Left lobe of liver (tissue), 2 donors: ENCODE measurements around the gene PPP1R7. TPM values are rescaled to one million over a fixed set of nuclear protein-coding genes. Genes with fewer than 3 reads are reported as not detected.
"Not testable (repeated sequence)": the region's sequence is repeated elsewhere in the genome, so short reads cannot be mapped to it uniquely, and the experiment has no call there.

Experiments
- ATAC-seq: fragments of 200-7000 bp; cut with Tn5 transposase; one replicate; pipeline ENCODE4 v1.9.1; 2020; ENCODE audit warnings: mild to moderate bottlenecking, moderate library complexity
- DNase-seq: peaks from one replicate; pipeline ENCODE4 v3.0.0-alpha.2; 2020; ENCODE audit warnings: low spot score
- total RNA-seq: library from RNA; stranded (reverse); gene quantifications from one replicate; pipeline ENCODE4 v1.2.1, GENCODE V29; 2021
- donor health status: DM: no; HTN: no; CAD: no; lungs with moderate emphysema.
- donor health status: DM: no; HTN: yes; CAD: no.

The PPP1R7 gene
- total RNA-seq, 1 donor from 2014 or later = 25.6 TPM

GRCh38 chr2:241189093-241189855 is 39.0 kb downstream of the PPP1R7 start:
- no peak for ATAC-seq
- DNase-seq = no peak

GRCh38 chr2:241189856-241190201 is 39.6 kb downstream of the PPP1R7 start:
- DNase-seq (no peak), ATAC-seq (no peak)

DNA sequence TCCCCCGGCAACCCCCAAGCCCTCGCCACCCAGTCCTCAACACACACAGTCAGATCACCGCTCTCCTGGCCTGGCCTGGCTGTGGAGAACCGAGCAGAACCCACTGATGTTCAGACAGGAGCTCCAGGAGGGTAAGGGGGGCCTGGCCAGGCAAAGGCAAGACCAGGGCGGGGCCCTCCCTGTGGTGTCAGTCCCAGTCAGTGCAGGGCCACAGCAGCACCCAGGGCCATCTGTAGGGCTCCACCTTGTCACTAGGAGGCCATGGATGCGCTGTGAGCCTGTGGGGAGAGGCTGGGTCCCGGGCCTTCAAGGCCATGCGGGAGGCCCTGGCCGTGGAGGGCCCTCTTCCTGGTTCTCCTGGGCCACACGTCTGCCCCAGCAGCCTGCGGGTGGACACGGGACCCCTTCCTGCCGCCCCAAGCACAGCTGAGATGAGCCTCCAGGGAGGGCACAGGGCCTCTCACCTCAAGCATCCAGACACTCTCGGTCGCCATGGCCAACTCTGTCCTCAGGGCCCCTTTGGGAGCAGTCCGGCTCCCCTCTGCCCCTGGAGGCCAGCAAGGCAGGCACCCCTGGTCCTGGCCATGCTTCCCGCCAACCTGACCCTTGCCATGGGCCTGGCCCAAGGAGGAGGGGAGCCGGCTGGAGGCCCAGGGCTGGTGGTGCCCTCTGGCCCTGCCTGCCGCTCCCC is 40.2 kb downstream of the PPP1R7 start:
- ATAC-seq (peak; percentile 29), DNase-seq (no peak)

DNA sequence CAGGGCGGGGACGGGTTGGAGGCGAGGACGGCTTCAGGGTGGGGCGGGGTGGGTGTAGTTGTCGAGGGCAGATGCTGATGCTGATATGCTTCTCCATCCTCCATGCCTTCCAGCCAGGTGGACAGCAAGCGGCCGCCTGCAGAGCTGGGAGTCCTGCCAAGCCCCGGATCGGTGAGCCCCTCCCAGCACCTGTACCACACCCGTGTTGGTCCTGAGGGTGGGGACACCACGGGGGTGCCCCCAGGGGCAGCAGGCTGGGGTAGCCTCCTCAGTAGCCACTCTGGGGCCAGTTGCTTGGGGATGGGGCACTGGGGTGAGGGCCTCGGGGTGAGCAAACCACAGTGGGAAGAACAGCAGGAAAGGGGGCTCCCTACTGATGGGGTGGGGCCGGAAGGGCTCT is 40.8 kb downstream of the PPP1R7 start:
- DNase-seq = no peak
- ATAC-seq = no peak

GRCh38 chr2:241193271-241193670 is 43.0 kb downstream of the PPP1R7 start:
- DNase-seq = no peak
- ATAC-seq = no peak

- DNase-seq = no peak
Observed at GRCh38 chr2:241194811-241195210, 44.5 kb downstream of the PPP1R7 start.

DNA sequence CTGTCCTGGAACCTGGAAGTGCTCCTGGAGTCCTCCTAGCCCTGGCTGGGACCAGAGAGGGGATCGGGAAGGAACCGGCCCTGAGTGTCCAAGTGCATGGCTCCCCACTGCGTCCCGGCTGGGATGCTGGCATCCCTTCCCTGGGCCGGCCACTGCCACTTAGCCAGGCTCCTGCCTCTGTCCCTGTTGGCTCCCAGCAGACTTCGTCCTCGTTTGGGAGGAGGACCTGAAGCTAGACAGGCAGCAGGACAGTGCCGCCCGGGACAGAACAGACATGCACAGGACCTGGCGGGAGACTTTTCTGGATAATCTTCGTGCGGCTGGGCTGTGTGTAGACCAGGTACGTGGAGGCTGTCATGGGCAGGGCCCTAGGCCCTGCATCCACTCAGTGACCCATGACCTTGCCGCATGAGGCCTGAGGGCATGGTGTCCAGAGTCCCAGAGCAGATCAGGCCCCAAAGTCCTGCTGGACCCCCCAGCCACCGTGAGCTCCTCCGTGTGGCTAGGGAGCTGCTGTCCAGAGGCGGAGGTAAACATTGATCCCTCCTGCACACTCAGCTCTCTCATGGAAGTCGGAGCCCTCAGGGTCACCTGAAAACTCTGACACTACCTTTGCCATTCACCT is 45.4 kb downstream of the PPP1R7 start:
- ATAC-seq (no peak), DNase-seq (no peak)

More at GRCh38 chr2:241194811-241195210, 44.5 kb downstream of the PPP1R7 start:
- no peak for ATAC-seq

DNA sequence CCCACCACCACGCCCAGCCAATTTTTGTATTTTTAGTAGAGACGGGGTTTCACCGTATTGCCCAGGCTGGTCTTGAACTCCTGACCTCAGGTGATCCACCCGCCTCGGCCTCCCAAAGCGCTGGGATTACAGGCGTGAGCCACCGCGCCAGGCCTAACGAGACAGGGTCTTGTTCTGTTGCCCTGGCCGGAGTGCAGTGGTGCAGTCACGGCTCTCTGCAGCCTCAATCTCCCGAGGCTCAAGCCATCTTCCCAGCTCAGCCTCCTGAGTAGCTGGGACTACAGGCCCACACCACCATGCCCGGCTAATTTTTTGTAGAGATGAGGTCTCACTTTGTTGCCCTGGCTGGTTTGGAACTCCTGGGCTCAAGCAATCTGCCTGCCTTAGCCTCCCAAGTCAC is 47.0 kb downstream of the PPP1R7 start:
- ATAC-seq, DNase-seq: not testable (repeated sequence)

DNA sequence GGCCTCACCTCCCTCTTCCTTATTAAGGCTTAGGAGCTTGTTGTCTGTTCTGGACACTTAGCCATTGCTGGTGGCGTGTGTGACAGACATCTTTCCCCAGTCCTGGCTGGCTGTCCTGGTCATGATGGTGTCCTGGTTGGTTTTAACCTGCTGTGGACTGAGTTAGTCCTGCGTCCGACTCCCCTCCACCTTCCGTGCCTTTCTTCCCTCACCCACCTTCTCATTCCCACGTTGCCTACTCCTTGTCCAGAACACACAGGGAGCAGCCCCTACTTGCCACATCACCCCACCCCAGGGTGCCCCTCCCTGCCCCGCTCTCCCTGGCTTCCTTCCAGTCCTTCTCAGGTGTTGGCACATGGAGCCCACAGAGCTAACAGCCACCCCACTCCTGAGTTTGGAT is 47.7 kb downstream of the PPP1R7 start:
- ATAC-seq (no peak), DNase-seq (no peak)

GRCh38 chr2:241198381-241199279 is 48.4 kb downstream of the PPP1R7 start:
- DNase-seq = no peak

DNA sequence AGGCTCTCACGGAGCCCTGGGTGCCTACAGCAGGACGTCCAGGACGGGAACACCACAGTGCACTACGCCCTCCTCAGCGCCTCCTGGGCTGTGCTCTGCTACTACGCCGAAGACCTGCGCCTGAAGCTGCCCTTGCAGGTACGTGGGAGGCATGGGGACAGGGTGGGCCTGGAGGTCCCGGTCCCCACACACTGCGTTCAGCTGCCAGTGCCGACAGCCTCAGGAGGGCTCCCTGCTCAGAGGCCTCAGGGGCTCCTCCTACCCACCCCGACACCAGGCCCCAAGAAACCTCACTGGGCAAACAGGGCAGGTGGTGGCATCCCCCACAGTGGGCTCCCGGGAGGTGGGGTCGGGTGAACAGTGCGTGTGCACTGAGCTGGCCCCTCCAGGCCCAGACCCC is 49.0 kb downstream of the PPP1R7 start:
- ATAC-seq (no peak), DNase-seq (no peak)

More at GRCh38 chr2:241198381-241199279, 48.4 kb downstream of the PPP1R7 start:
- no peak for ATAC-seq

DNA sequence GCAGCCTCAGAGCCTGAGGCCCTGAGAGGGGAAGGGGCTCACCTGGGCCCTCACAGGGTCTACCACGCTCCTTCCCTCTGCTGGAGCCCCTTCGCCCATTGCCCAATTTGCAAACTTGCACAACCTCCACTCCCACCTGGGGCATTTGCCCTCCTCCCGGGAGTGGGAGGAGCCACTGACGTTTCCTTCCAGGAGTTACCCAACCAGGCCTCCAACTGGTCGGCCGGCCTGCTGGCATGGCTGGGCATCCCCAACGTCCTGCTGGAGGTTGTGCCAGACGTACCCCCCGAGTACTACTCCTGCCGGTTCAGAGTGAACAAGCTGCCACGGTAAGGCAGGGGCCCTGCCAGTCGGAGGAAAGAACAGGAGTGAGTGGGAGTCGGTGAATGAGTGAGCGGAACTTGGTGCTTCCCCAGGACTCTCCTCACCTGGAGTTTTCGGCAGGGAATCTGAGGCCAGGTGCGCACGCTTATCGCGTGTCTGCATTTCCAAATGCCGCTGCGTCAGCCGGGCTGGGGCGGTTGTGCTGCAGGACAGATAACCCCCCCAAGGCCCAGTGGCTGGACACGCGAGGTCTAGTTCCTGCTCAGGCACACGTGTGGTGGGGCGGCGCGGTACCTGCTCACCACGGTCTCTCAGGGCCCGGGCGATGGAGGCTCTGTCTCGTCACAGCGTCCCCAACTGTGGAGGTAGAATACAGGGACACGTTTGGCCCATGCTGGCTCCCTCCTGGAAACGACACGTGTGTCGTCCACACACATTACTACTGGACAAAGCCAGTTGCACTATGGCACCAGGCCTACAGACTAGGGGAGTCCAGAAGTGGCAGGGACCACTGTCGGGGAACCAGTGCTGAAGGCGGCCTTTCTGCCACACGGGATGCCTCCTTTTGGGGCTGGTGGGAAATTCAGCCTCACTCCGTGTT is 49.9 kb downstream of the PPP1R7 start:
- ATAC-seq = no peak
- no peak for DNase-seq

GRCh38 chr2:241200822-241201395 is 50.6 kb downstream of the PPP1R7 start:
- DNase-seq (no peak), ATAC-seq (no peak)

DNA sequence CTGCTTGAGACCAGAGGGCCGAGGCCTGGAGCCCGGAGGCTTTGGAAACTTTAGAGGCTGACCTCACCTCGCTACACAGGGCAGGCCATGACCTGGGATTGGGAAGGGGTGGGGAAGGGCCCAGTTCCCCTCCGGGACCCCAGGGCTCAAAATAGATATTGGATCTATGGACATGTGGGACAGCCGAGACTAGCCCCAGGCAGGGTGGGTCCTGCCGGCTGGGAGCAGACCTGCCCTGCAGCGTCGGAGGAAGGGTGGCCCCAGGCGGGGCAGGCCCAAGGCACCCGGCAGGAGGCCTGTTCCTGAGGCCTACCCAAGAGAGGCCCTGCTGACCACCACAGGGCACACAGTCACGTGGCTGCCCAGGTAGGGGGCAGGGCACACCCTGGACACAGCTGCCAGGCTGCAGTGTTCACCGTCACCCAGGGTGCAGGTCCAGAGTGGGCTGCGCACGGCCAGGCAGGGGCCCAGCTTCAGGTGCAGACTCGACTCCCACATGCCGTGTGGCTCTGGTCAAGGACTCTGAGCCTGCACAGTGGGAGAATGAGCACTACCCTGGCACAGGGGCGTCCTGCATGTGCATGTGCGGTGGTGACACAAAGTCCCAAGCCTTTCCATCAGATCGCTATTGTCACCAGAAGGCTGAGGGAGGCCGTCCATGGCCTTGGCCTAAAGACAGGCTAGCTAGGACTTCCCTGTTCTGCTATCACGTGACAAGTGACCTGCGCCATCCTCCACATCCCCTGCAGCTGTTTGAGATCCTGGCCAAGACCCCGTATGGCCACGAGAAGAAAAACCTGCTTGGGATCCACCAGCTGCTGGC is 51.4 kb downstream of the PPP1R7 start:
- DNase-seq = no peak
- no peak for ATAC-seq

- ATAC-seq (no peak), DNase-seq (no peak)
Observed at GRCh38 chr2:241202268-241202585, 52.0 kb downstream of the PPP1R7 start.

- ATAC-seq = no peak
- DNase-seq = no peak
Observed at GRCh38 chr2:241202681-241203080, 52.4 kb downstream of the PPP1R7 start.

DNA sequence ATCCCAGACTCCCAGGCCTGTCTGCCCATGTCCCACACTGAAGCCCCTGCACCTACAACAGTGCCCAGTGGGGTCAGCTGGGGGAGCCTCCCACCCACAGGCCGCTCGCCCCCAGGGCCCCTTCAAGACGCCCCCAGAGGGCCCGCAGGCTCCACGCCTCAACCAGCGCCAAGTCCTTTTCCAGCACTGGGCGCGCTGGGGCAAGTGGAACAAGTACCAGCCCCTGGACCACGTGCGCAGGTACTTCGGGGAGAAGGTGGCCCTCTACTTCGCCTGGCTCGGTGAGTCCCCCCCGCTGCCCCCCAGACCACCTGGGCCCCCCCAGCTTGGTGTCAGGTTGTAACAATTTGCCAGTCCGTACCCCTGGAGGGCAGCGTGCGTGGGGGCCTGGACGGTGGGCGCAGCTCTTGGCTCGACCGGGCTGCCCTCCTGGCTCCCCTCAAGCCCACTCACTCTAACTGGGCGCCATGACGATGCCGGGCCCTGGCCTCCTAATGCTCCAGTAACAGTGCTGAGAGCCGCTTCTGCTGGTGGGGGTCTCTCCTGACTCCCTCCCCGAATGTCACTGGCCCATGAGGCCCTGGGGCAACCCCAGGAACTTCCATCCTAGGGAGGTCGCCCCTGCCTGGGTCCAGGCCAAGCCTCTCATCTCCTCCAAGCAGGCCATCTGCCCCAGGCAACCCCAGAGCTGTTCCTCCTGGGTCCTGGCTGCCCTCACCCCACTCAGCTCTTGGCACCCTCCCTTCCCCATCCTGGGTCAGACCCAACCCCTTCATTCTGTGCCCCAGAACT is 53.1 kb downstream of the PPP1R7 start:
- DNase-seq (no peak), ATAC-seq (no peak)

DNA sequence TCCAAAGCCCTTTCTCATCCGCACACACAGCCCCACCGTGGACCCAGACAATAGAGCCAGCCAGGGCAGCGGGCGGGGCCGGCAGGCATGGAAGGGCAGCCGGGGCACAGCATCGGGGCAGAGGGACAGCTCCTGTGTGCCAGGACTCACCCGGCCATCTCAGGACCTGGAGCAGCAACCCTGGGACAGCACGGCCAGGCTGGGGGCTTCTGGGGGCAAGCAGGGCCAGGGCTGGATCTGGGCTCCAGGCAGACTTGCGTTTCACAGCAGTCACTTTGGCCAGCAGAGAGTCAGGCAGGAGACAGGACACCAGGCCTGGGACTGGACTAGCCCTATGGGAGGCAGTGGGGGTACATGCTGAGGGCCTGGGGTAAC is 53.7 kb downstream of the PPP1R7 start:
- ATAC-seq (no peak), DNase-seq (no peak)
